HG03060 (cell line): ENCODE data around the gene PDE4B.
"Not testable (repeated sequence)": the region's sequence is repeated elsewhere in the genome, so short reads cannot be mapped to it uniquely, and the experiment has no call there.

Experiments used
- ATAC-seq: cut with Tn5 transposase; IDR thresholded peaks from one replicate; pipeline ENCODE4 v1.9.1; 2021; ENCODE audit warnings: low read depth, moderate number of reproducible peaks; ENCODE audit not compliant: unreplicated experiment

PDE4B gene

GRCh38 chr1:65878342-65878741 is 85.6 kb downstream of the PDE4B start:
- ATAC-seq: not testable (repeated sequence)

DNA sequence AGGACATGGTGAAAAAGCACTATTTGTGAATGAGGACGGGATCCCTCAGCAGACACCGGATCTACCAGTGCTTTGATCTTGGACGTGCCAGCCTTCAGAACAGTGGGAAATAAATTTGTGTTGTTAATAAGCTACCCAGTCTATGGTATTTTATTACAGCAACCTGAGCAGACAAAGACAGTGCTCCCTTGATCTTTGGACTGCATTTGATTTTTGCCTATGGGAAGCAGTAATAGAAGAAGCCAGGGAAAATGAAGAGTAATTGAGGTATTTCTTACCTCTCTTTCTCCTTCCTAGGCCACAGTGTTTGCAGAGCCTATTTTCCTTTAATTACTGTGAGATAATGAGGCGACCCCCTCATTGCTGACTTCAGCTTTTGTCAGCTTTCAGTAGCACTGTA is 87.9 kb downstream of the PDE4B start:
- no peak for ATAC-seq

GRCh38 chr1:65881067-65881594 is 88.4 kb downstream of the PDE4B start:
- no peak for ATAC-seq

DNA sequence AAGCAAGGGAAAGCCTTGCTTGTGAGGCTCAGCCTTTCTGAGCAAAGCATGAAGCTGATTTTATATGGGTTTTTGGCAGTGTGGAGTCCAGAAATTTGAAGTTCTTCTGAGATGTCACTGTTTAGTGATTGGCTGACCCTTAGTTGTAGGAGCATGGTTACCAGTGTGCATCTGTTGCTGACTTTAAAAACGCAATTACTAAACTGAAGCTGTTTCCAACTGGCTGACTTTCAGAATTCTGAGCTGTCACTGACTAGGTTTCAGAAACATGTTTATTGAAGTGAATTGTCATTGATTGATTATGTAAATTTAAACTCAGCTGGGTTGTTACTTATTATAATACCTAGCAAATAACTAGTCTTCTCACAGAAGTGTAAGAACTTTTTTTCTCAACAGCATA is 89.4 kb downstream of the PDE4B start:
- no peak for ATAC-seq

DNA sequence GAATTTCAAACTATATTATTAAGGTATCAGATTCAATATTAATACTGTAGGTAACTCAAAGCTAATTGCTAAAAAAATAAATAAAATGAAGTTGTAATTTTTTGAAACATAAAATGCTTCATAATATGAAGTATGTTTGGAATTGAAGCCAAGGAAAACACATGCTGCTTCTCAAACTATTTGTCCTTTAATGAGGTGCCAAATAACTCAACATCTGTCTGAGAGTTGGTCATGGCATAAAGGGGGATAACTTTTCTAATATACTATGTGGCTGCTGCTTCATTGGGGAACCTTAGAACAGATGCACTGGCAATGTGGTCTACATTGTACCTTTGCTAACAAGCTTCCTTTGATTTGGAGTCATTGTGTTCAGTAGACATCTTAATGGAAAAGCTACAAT is 96.7 kb downstream of the PDE4B start:
- ATAC-seq: no peak

DNA sequence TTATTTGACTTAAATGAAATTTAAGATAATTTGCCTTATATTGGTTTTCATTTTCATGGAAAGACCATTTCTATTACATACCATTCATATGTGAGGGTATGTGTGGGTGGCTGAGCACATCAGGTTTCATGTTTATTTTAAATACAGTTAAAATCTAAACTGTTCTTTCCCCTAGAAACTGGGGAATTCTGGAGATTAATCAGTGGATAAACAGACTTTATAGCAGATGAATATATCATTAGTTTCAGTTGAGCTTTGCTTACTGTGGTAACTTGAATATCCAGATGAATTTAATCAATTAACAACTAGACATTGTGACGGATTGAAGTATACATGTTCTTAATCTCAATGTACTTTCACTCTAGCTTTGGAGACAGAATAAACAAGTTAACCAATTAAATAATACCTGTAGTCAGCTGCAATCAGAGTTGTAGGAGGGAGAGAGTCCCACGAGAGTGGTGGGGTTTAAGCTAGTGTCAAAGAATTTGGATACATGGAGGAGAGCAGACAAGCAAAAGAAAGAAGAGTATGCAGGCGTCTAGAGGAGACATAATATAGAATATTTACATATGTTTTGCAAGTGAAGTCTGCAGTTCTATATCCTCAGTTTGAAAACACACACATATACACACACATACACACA is 97.6 kb downstream of the PDE4B start:
- ATAC-seq: no peak

DNA sequence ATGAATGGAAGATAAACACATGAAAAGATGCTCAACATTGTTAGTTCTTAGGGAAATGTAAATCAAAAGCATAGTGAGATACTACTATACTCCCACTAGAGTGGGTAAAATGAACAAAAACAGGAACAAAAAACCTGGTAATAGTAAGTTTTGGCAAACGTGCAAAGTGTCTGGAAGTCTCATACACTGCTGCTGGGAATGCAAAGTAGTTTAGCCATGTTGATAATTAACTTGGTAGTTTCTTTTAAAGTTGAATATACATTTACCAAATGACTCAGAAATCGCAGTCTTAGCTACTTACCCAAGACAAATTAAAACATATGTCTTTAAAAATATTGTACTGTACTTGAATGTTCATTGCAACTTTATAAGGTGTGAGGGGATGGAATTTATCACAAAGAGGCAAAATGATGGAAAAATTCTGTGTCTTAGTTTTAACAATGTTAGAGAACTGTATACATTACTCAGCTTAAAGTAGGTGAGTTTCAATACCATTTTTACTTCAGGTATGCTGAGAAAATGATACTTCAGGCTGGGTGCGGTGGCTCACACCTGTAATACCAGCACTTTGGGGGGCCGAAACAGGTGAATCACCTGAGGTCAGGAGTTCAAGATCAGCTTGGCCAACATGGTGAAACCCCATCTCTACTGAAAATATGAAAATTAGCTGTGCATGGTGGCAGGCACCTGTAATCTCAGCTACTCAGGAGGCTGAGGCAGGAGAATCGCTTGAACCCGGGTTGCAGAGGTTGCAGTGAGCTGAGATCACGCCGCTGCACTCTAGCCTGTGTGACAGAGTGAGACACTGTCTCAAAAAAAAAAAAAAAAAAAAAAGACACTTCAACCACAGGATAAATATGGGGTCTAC is 102.3 kb downstream of the PDE4B start:
- ATAC-seq: peak; percentile 94

GRCh38 chr1:65896721-65897120 is 104.0 kb downstream of the PDE4B start:
- no peak for ATAC-seq

DNA sequence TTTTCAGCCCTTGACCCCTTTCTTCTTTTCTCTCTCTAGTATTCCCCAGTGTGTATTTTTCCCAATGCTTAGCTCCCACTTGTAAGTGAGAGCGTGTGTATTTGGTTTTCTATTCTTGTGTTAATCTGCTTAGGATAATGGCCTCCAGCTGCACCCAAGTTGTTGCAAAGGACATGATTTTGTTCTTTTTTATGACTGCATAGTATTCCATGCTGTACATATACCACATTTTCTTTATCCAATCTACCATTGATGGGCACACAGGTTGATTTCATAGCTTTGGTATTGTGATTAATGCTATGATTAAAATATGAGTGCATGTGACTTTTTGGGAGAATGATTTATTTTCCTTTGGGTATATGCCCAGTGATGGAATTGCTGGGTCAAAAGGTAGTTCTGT is 104.8 kb downstream of the PDE4B start:
- ATAC-seq: no peak

DNA sequence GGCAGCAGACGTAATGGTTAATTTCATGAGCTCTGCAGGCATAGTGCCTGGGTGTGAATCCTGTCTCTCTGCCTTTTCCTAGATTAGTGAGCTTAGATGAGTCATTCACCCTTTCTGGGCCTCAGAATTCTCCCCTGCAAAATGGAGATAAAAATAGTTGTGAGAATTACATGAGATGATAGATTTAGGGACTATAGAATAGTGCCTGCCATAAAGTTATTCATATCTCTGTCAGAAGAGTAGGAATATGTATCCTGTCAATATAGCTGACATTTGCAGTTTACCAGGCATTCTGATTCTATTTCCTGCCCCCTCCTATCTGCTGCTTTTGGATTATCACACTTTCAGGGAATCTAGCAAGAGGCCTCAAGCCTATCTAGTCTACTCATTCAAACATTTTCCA is 112.0 kb downstream of the PDE4B start:
- no peak for ATAC-seq

- no peak for ATAC-seq
Measured at GRCh38 chr1:65910432-65910831, 117.7 kb downstream of the PDE4B start.

GRCh38 chr1:65911679-65912078 is 119.0 kb downstream of the PDE4B start:
- no peak for ATAC-seq

GRCh38 chr1:65918564-65918963 is 125.9 kb downstream of the PDE4B start:
- ATAC-seq: no peak

DNA sequence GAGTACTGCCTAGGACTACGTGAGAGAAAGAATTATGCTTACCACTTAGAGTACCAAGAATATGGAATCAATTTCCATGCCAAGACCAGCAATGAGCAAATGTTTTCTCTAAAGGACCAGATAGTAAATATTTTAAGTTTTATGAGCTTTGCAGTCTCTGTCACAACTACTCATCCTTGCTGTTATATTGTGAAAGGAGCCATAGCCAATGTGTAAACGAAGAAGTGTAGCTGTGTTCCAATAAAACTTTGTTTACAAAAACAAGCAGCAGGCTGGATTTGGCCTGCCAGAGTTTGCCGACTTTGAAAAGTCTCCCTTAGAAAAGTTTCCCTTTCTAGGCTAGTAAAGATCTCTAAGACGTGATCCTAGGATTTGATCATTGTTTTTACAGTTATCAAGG is 128.8 kb downstream of the PDE4B start:
- no peak for ATAC-seq

DNA sequence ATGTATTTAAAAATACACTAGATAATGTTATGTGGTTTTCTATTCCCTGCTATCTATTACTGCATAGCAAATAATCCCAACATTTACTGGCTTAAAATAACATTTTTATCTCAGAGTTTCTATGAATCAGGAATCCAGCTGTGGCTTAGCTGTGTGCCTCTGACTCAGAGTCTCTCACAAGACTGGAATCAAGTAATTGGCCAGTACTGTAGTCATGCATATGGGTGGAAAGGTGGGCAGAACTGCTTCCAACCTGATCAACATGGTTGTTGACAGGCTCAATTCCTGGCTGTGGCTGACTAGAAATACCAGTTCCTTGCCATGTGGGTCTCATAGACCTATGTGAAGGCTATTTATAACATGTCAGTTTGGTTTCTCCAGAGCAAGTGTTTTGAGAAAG is 131.8 kb downstream of the PDE4B start:
- ATAC-seq: no peak

GRCh38 chr1:65938506-65938905 is 145.8 kb downstream of the PDE4B start:
- no peak for ATAC-seq

DNA sequence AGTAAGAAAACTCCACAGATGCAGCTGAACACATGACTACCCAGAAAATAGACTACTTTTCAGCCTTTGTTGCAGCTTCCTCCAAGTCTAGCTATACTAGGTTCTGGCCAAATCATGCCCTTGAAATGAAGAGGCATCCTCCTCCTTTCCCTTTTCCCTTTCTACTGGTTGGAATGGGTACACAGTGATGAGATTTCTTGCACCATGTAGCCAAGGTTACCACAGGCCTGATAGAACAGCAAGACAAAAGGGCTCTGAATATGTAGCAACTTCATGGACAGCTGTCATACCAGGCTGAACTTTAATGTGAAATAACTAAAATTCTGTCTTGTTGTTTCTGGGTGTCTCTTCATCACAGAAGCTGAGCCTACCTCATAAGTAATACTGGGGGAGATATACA is 146.5 kb downstream of the PDE4B start:
- ATAC-seq: no peak

GRCh38 chr1:65939636-65940035 is 146.9 kb downstream of the PDE4B start:
- ATAC-seq: no peak

- ATAC-seq: no peak
Measured at GRCh38 chr1:65940126-65940525, 147.4 kb downstream of the PDE4B start.

GRCh38 chr1:65942476-65942875 is 149.8 kb downstream of the PDE4B start:
- ATAC-seq: no peak

DNA sequence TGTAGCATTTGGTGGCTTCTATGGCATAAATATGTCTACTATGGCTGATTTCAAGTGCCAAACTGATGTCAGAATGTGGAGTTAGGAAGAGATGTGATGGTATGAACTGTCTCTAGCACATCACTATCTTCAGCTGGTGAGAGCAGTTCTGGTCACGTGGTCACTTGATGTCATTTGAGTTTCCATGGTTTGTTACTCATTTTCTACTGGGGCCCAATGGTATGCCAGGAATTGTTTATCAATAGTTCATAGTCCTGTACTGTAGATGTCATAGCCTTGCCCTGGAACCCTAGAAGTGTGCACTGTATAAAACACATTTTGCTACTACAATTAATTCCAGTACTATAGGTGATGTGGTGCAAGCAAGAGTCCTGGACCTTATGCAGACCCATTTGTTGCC is 153.7 kb downstream of the PDE4B start:
- ATAC-seq: no peak

DNA sequence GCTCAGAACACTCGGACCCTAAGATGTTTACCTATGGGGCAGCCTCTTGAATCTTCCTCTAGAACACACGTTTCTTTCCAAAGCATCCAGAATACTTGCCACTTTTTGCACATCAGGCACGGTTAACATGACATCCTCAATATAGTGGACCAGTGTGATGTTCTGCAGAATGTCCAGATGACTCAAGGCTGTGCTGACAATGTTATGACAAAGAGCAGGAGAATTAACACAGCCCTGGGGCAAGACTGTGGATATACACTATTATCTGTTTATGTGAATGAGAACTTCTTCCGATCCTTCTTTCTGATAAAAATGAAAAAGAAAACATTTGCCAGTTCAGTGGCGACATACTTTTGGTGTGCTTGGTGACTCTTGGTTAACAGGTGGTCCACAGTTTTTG is 154.3 kb downstream of the PDE4B start:
- ATAC-seq: no peak
